GM12892 (cell line): ENCODE results near the gene ZC3H12D.

Experiments used
- POLR2A ChIP-seq: IDR thresholded peaks from 2 replicates; pipeline ENCODE4 v1.6.1; 2011; ENCODE audit warnings: low read depth, low read length, control low read depth
- POLR2AphosphoS5 ChIP-seq: IDR thresholded peaks from 2 replicates; pipeline ENCODE4 v1.6.1; 2011; ENCODE audit warnings: low read depth, low read length, control low read depth
- TAF1 ChIP-seq: IDR thresholded peaks from 2 replicates; pipeline ENCODE4 v1.6.1; 2011; ENCODE audit warnings: low read depth, mild to moderate bottlenecking, control low read depth, low read length, borderline replicate concordance

DNA sequence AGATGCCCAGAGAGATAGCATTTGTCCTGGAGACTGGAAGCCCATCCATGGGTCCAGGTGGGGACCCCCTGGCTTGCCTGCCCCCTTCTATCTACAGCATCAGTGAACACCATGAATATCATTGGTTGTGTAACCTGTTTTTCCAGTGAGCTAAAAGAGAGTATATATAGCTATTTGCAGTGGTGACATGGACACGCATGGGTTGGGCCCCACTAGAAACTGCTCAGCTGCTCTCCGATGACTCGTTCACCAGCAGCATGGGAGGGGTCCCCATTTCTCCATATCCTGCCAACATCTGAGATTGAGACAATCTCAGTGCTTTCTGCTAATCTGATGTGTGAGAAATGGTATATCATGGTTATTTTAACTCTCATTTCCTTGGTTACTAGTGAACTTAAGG, 4.0 kb upstream of the ZC3H12D start:
- no peak for TF ChIP-seq POLR2AphosphoS5
- no peak for TF ChIP-seq POLR2A
- no peak for TF ChIP-seq TAF1
